Measurements from ENCODE around the gene WARS2.
"Not testable (repeated sequence)": the region's sequence is repeated elsewhere in the genome, so short reads cannot be mapped to it uniquely, and the experiment has no call there.

Gene WARS2

DNA sequence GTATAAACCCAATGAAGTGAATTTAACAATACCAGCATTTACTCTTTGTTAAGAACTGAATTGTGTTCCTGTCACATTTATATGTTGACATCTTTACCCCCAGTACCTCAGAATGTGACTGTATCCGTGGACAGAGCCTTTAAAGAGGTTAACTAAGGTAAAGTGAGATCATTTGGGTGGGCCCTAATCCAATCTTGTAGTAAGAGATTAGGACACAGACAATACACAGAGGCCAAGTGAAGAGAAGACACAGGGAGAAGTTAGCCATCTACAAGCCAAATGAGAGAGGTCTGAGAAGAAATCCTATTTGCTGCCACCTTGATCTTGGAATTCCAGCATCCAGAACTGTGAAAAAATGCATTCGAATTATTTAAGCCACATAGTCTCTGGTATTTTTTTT is 22.9 kb upstream of the WARS2 start:
- TF ChIP-seq ZFX (IDR thresholded peaks at IDR 0.05) = no peak
- H3K27ac ChIP-seq = no peak overlapping the region

GRCh38 chr1:119160866-119161265 is 20.4 kb upstream of the WARS2 start:
- TF ChIP-seq ZFX (IDR thresholded peaks at IDR 0.05) (no peak), CTCF (conservative IDR thresholded peaks at IDR 0.05) (no peak)
- no peak overlapping the region for H3K27ac ChIP-seq

DNA sequence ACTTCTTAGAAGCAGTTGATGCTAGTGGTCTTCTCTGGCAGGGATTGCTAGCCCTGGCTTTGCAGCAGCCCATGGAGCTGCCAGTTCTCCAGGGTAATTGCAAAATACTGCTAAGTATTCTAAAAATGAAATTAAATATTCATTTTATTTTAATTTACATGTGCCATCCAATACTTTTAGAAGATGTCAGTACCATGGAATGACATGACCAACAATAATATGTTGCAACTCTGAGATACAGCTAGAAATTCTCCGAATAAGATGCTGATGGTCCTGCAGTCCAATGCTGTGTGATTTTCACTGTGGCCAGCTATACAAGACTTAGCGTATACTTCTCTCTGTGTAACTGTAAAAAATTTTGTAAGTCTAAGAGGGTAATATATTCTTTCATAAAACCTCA is 20.0 kb upstream of the WARS2 start:
- H3K27ac ChIP-seq = peak overlapping the region; percentile 11; the same call in 1 of the 2 replicates
- TF ChIP-seq CTCF (conservative IDR thresholded peaks at IDR 0.05) = no peak
- TF ChIP-seq ZFX (IDR thresholded peaks at IDR 0.05) = no peak

DNA sequence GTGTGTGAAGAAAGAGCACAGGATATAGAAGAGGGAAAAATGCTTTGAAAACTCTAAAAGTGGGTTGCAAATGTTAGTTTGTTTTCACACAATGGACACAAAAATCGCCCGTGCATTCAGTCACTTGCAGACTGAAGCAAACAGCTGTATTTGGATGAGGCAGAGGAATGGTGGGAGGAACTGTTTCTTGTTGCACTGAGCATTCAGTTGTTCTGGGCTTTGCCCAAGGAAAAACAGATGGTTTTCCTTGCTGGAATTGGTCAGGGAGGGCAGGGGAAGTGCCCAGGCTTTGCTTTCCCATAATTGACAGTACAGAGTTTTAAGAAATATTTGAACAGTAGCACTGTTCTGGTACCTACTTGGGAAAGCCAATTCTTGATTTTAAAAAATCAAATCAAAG is 19.5 kb upstream of the WARS2 start:
- TF ChIP-seq ZFX (IDR thresholded peaks at IDR 0.05) (no peak), CTCF (conservative IDR thresholded peaks at IDR 0.05) (no peak)
- peak overlapping the region; percentile 11; the same call in 1 of the 2 replicates for H3K27ac ChIP-seq

GRCh38 chr1:119159111-119159510 is 18.7 kb upstream of the WARS2 start:
- TF ChIP-seq ZFX (IDR thresholded peaks at IDR 0.05) = no peak
- no peak for TF ChIP-seq CTCF (conservative IDR thresholded peaks at IDR 0.05)
- H3K27ac ChIP-seq = no peak overlapping the region

GRCh38 chr1:119156761-119157160 is 16.3 kb upstream of the WARS2 start:
- H3K27ac ChIP-seq = not testable (repeated sequence)

DNA sequence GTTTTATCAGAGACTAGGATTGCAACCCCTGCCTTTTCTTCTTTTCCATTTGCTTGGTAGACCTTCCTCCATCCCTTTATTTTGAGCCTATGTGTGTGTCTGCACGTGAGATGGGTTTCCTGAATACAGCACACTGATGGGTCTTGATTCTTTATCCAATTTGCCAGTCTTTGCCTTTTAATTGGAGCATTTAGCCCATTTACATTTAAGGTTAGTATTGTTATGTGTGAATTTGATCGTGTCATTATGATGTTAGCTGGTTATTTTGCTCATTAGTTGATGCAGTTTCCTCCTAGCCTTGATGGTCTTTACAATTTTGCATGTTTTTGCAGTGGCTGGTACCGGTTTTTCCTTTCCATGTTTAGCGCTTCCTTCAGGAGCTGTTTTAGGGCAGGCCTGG is 14.6 kb upstream of the WARS2 start:
- H3K27ac ChIP-seq = not testable (repeated sequence)

GRCh38 chr1:119150150-119150549 is 9.7 kb upstream of the WARS2 start:
- no peak overlapping the region for H3K27ac ChIP-seq
- no peak for TF ChIP-seq CTCF (conservative IDR thresholded peaks at IDR 0.05)

GRCh38 chr1:119147661-119148090 is 7.2 kb upstream of the WARS2 start:
- no peak overlapping the region for H3K27ac ChIP-seq
- no peak for TF ChIP-seq CTCF (conservative IDR thresholded peaks at IDR 0.05)
- no peak for TF ChIP-seq ZFX (IDR thresholded peaks at IDR 0.05)
